HepG2 (cell line): ENCODE data around the gene CTRL. TPM values are rescaled to one million over a fixed set of nuclear protein-coding genes. Genes with fewer than 3 reads are reported as not detected.

Experiments used
- ATM ChIP-seq: fragments of 450-650 bp; IDR thresholded peaks from 2 replicates; pipeline ENCODE4 v1.7.1; 2017; ENCODE audit warnings: mild to moderate bottlenecking, borderline replicate concordance
- ATRX ChIP-seq: sonication (generic); formaldehyde crosslinking; IDR thresholded peaks from 2 replicates; pipeline ENCODE4 v1.4.0; 2020; ENCODE audit warnings: missing genetic modification reagents, borderline replicate concordance
- DMTF1 ChIP-seq: sonication (generic); formaldehyde crosslinking; IDR thresholded peaks from 2 replicates; pipeline ENCODE4 v1.4.0; 2020; ENCODE audit warnings: mild to moderate bottlenecking, missing genetic modification reagents
- HIVEP1 ChIP-seq: sonication (generic); formaldehyde crosslinking; IDR thresholded peaks from 2 replicates; pipeline ENCODE4 v1.4.0; 2020; ENCODE audit warnings: mild to moderate bottlenecking, missing genetic modification reagents
- HNF1B ChIP-seq: sonication (generic); formaldehyde crosslinking; IDR thresholded peaks from 2 replicates; pipeline ENCODE4 v1.5.1; 2020; ENCODE audit warnings: mild to moderate bottlenecking, moderate library complexity, missing genetic modification reagents
- HOMEZ ChIP-seq: IDR thresholded peaks from 2 replicates; pipeline ENCODE4 v1.6.1; 2016; ENCODE audit warnings: low read depth
- MED13 ChIP-seq: sonication (generic); formaldehyde crosslinking; IDR thresholded peaks from 2 replicates; pipeline ENCODE4 v1.5.0; 2020; ENCODE audit warnings: missing genetic modification reagents
- RFX3 ChIP-seq: IDR thresholded peaks from 2 replicates; pipeline ENCODE4 v1.6.1; 2016; ENCODE audit warnings: missing biosample characterization, missing genetic modification reagents
- SMYD3 ChIP-seq: sonication (generic); formaldehyde crosslinking; IDR thresholded peaks from 2 replicates; pipeline ENCODE4 v1.8.1; 2023; ENCODE audit warnings: mild to moderate bottlenecking, missing genetic modification reagents
- ZMAT3 ChIP-seq: sonication (generic); formaldehyde crosslinking; conservative IDR thresholded peaks from 2 replicates; pipeline ENCODE4 v1.7.0; 2021; ENCODE audit warnings: missing genetic modification reagents
- ZNF382 ChIP-seq: sonication (generic); formaldehyde crosslinking; IDR thresholded peaks from 2 replicates; pipeline ENCODE4 v1.5.0; 2020; ENCODE audit warnings: missing genetic modification reagents, mild to moderate bottlenecking, borderline replicate concordance
- ZNF678 ChIP-seq: sonication (generic); formaldehyde crosslinking; IDR thresholded peaks from 2 replicates; pipeline ENCODE4 v1.4.0; 2020; ENCODE audit warnings: mild to moderate bottlenecking, missing genetic modification reagents
- ZNF691 ChIP-seq: sonication (generic); formaldehyde crosslinking; IDR thresholded peaks from 2 replicates; pipeline ENCODE4 v1.4.0; 2020; ENCODE audit warnings: missing genetic modification reagents, low read depth, mild to moderate bottlenecking, borderline replicate concordance
- ZNF703 ChIP-seq: sonication (generic); formaldehyde crosslinking; IDR thresholded peaks from 2 replicates; pipeline ENCODE4 v1.5.1; 2020; ENCODE audit warnings: missing genetic modification reagents, mild to moderate bottlenecking, moderate library complexity, borderline replicate concordance
- polyA plus RNA-seq, 8 experiments: library from polyadenylated mRNA; depleted of rRNA in 3 of 8; stranded (reverse) in 7 of 8; unstranded in 1 of 8; fragments of >200 nt; fragmentation: Illumina TruSeq in 4 of 8; extraction: Trizol in 4 of 8; gene quantifications; 2 replicates each; pipeline versions ENCODE4 v1.2.1 to v1.2.3, GENCODE V29; 2011 to 2016; ENCODE audit warnings: low read depth in 4 of 8, missing spikeins in 1 of 8, mixed read lengths in 1 of 8; ENCODE audit not compliant: insufficient read depth in 1 of 8
- total RNA-seq, 5 experiments: library from RNA; depleted of rRNA; stranded (reverse); fragments of >200 nt; fragmentation: Illumina TruSeq; extraction: Trizol; gene quantifications; 2 replicates each; pipeline ENCODE4 v1.2.3, GENCODE V29; 2016; ENCODE audit warnings: low read depth in 1 of 5

Gene CTRL
- total and polyA plus RNA-seq, 2 of the 13 experiments (the other 11 are each of a cell fraction or from before 2014, with no cell fraction given) = 1.9 to 2.7 TPM

GRCh38 chr16:67963662-67964321 lies 32.1 kb upstream of the CTRL start (continued):
- no peak for TF ChIP-seq HNF1B
- no peak for TF ChIP-seq ATRX (CRISPR knock-in tag)
- no peak for TF ChIP-seq DMTF1
- no peak for TF ChIP-seq SMYD3 (CRISPR knock-in tag)
- no peak for TF ChIP-seq ZMAT3
- no peak for TF ChIP-seq HOMEZ (CRISPR knock-in tag)
- no peak for TF ChIP-seq RFX3 (CRISPR knock-in tag)
- TF ChIP-seq ZNF678 (CRISPR knock-in tag) = 0 out of 2 replicates have a peak, but pooled peaks have one; percentile 42
- no peak for TF ChIP-seq ATM
- TF ChIP-seq MED13 (CRISPR knock-in tag) = no peak
- no peak for TF ChIP-seq ZNF382 (CRISPR knock-in tag)
- peak; percentile 8; the same call in 1 of the 2 replicates for TF ChIP-seq ZNF691 (CRISPR knock-in tag)
- TF ChIP-seq ZNF703 (CRISPR knock-in tag) = no peak
- TF ChIP-seq HIVEP1 (CRISPR knock-in tag) = peak; percentile 16; the same call in 1 of the 2 replicates
